HepG2 (cell line): ENCODE results near the gene KXD1. TPM values are rescaled to one million over a fixed set of nuclear protein-coding genes. Genes with fewer than 3 reads are reported as not detected.
A peak's percentile ranks its signal among the peaks of the same experiment; 100 is the strongest.

Experiments
- AKAP8 ChIP-seq: sonication (generic); formaldehyde crosslinking; IDR thresholded peaks from 2 replicates; pipeline ENCODE4 v1.5.1; 2020; ENCODE audit warnings: mild to moderate bottlenecking, missing genetic modification reagents
- DNMT3B ChIP-seq: conservative IDR thresholded peaks from 2 replicates; pipeline ENCODE4 v1.6.1; 2016; ENCODE audit warnings: missing biosample characterization, control low read depth
- ELF1 ChIP-seq: sonication (generic); formaldehyde crosslinking; IDR thresholded peaks from 2 replicates; pipeline ENCODE4 v1.4.0; 2020; ENCODE audit warnings: missing genetic modification reagents
- ELF3 ChIP-seq: IDR thresholded peaks from 2 replicates; pipeline ENCODE4 v1.6.1; 2016; ENCODE audit warnings: missing genetic modification reagents, missing compliant biosample characterization
- HNF4A ChIP-seq: sonication (generic); formaldehyde crosslinking; IDR thresholded peaks from 2 replicates; pipeline ENCODE4 v1.4.0; 2020; ENCODE audit warnings: missing genetic modification reagents
- HOXA5 ChIP-seq: sonication (generic); formaldehyde crosslinking; IDR thresholded peaks from 2 replicates; pipeline ENCODE4 v1.4.0; 2020; ENCODE audit warnings: missing genetic modification reagents
- JUND ChIP-seq: sonication (generic); formaldehyde crosslinking; IDR thresholded peaks from 2 replicates; pipeline ENCODE4 v1.8.0; 2022; ENCODE audit warnings: mild to moderate bottlenecking, missing genetic modification reagents
- KDM5A ChIP-seq: fragments of 200-600 bp; sonication (generic); IDR thresholded peaks from 2 replicates; pipeline ENCODE4 v1.7.0; 2018; ENCODE audit warnings: antibody characterized with exemption, mild to moderate bottlenecking, low read length, borderline replicate concordance
- MTF2 ChIP-seq: sonication (generic); formaldehyde crosslinking; IDR thresholded peaks from 2 replicates; pipeline ENCODE4 v1.5.0; 2020; ENCODE audit warnings: missing genetic modification reagents, borderline replicate concordance
- NBN ChIP-seq: fragments of 450-650 bp; conservative IDR thresholded peaks from 2 replicates; pipeline ENCODE4 v1.6.1; 2017
- ONECUT2 ChIP-seq: sonication (generic); formaldehyde crosslinking; IDR thresholded peaks from 2 replicates; pipeline ENCODE4 v1.4.0; 2020; ENCODE audit warnings: missing genetic modification reagents
- RFX1 ChIP-seq: fragments of 450-650 bp; IDR thresholded peaks from 2 replicates; pipeline ENCODE4 v1.6.1; 2017
- RXRB ChIP-seq: IDR thresholded peaks from 2 replicates; pipeline ENCODE4 v1.6.1; 2016; ENCODE audit warnings: borderline replicate concordance, missing genetic modification reagents, missing compliant biosample characterization
- SMARCC2 ChIP-seq: fragments of 450-650 bp; IDR thresholded peaks from 2 replicates; pipeline ENCODE4 v1.6.1; 2017; ENCODE audit warnings: antibody characterized with exemption, mild to moderate bottlenecking
- ZNF431 ChIP-seq: sonication (generic); formaldehyde crosslinking; IDR thresholded peaks from 2 replicates; pipeline ENCODE4 v1.9.0; 2022; ENCODE audit warnings: missing genetic modification reagents, low read depth, mild to moderate bottlenecking, borderline replicate concordance
- ZNF460 ChIP-seq: sonication (generic); formaldehyde crosslinking; IDR thresholded peaks from 2 replicates; pipeline ENCODE4 v1.5.1; 2020; ENCODE audit warnings: missing genetic modification reagents, mild to moderate bottlenecking, borderline replicate concordance
- polyA plus RNA-seq, 8 experiments: library from polyadenylated mRNA; depleted of rRNA in 3 of 8; stranded (reverse) in 7 of 8; unstranded in 1 of 8; fragments of >200 nt; fragmentation: Illumina TruSeq in 4 of 8; extraction: Trizol in 4 of 8; gene quantifications; 2 replicates each; pipeline versions ENCODE4 v1.2.1 to v1.2.3, GENCODE V29; 2011 to 2016; ENCODE audit warnings: low read depth in 4 of 8, missing spikeins in 1 of 8, mixed read lengths in 1 of 8; ENCODE audit not compliant: insufficient read depth in 1 of 8
- total RNA-seq, 5 experiments: library from RNA; depleted of rRNA; stranded (reverse); fragments of >200 nt; fragmentation: Illumina TruSeq; extraction: Trizol; gene quantifications; 2 replicates each; pipeline ENCODE4 v1.2.3, GENCODE V29; 2016; ENCODE audit warnings: low read depth in 1 of 5
- TF ChIP-seq, protein P1 (sequence below): sonication (generic); formaldehyde crosslinking; IDR thresholded peaks from 2 replicates; pipeline ENCODE4 v1.8.0; 2022; ENCODE audit warnings: mild to moderate bottlenecking, missing genetic modification reagents, moderate library complexity
- TF ChIP-seq, protein P2 (sequence below), 2 experiments: sonication (generic) in 1 of 2; formaldehyde crosslinking in 1 of 2; IDR thresholded peaks; 2 replicates each; pipeline versions ENCODE4 v1.4.0 to v1.6.1; 2016 to 2020; ENCODE audit warnings: borderline replicate concordance in 1 of 2, low read depth in 1 of 2, mild to moderate bottlenecking in 1 of 2, missing genetic modification reagents in 1 of 2
- TF ChIP-seq, protein P3 (sequence below): sonication (generic); formaldehyde crosslinking; conservative IDR thresholded peaks from 2 replicates; pipeline ENCODE4 v1.8.1; 2023; ENCODE audit warnings: missing genetic modification reagents
- TF ChIP-seq, protein P4 (sequence below): fragments of 450-650 bp; IDR thresholded peaks from 2 replicates; pipeline ENCODE4 v1.6.1; 2016

KXD1 gene
- total and polyA plus RNA-seq, 2 of the 13 experiments (the other 11 are each of a cell fraction or from before 2014, with no cell fraction given), result 44.6 to 143 TPM

DNA sequence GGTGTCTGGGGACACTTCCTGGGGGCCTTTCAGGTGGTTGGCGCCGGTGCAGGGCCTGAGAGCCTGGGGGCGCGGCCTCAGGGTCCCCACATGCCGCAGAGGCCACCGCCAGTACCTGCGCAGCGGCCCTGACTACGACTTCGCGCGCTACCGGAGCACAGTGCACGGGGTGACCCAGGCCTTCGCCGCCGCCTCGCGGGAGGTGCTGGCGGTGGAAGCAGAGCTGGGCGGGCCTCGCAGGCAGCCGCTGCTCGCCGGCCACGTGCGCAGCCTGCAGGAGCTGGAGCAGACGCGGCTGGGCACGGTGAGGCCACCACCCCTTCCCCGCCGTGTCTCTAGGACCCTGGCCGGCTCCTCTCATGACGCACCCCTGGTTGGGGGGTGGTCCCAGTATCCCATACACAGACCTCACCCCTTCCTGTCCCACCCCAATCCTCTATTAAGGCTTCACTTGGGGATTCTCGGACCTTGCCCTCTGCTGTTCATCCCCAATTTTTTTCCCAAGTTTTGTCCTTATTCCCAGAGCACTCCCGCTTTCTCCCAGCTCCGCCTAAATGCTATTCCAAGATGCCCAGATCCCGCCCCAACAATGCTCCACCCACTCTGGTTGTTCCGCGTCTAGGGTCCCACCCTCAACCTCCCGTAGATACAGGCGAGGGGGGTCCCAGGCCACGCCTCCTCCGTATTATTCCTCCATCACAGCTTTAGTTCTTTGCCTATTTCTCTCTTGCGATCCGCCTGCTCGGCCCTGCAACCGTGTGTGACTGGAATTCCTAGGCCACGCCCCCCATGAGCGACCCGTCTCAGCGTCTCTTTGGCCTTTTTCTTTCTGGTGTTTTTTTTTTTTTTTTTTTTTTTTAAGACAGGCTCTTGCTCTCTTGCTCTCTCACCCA, 32.0 kb downstream of the KXD1 start (continued):
- TF ChIP-seq, protein P1, sequence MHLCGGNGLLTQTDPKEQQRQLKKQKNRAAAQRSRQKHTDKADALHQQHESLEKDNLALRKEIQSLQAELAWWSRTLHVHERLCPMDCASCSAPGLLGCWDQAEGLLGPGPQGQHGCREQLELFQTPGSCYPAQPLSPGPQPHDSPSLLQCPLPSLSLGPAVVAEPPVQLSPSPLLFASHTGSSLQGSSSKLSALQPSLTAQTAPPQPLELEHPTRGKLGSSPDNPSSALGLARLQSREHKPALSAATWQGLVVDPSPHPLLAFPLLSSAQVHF (CRISPR knock-in tag), result no peak
- TF ChIP-seq ELF1 (CRISPR knock-in tag), result no peak
- TF ChIP-seq SMARCC2, result no peak
- TF ChIP-seq NBN, result no peak
- TF ChIP-seq ZNF460, result no peak
- TF ChIP-seq, protein P2, sequence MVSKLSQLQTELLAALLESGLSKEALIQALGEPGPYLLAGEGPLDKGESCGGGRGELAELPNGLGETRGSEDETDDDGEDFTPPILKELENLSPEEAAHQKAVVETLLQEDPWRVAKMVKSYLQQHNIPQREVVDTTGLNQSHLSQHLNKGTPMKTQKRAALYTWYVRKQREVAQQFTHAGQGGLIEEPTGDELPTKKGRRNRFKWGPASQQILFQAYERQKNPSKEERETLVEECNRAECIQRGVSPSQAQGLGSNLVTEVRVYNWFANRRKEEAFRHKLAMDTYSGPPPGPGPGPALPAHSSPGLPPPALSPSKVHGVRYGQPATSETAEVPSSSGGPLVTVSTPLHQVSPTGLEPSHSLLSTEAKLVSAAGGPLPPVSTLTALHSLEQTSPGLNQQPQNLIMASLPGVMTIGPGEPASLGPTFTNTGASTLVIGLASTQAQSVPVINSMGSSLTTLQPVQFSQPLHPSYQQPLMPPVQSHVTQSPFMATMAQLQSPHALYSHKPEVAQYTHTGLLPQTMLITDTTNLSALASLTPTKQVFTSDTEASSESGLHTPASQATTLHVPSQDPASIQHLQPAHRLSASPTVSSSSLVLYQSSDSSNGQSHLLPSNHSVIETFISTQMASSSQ (IDR thresholded peaks at IDR 0.05; ENCODE audit: low read depth), result no peak
- TF ChIP-seq, protein P2 (CRISPR knock-in tag; IDR thresholded peaks at IDR 0.05; ENCODE audit: borderline replicate concordance), result no peak; the same call in 1 of the 2 replicates
- TF ChIP-seq RFX1, result no peak
- peak; percentile 94; the same call in 1 of the 2 replicates for TF ChIP-seq HOXA5 (CRISPR knock-in tag)
- no peak for TF ChIP-seq KDM5A
- TF ChIP-seq ONECUT2, result no peak; the same call in 1 of the 2 replicates
- no peak for TF ChIP-seq MTF2
- 0 out of 2 replicates have a peak, but pooled peaks have one; percentile 64 for TF ChIP-seq ZNF431
- TF ChIP-seq ELF3, result peak; percentile 53; the same call in 1 of the 2 replicates
- TF ChIP-seq, protein P3, sequence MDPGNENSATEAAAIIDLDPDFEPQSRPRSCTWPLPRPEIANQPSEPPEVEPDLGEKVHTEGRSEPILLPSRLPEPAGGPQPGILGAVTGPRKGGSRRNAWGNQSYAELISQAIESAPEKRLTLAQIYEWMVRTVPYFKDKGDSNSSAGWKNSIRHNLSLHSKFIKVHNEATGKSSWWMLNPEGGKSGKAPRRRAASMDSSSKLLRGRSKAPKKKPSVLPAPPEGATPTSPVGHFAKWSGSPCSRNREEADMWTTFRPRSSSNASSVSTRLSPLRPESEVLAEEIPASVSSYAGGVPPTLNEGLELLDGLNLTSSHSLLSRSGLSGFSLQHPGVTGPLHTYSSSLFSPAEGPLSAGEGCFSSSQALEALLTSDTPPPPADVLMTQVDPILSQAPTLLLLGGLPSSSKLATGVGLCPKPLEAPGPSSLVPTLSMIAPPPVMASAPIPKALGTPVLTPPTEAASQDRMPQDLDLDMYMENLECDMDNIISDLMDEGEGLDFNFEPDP (CRISPR knock-in tag), result 0 out of 2 replicates have a peak, but pooled peaks have one; percentile 85
- TF ChIP-seq AKAP8, result peak; percentile 98
- TF ChIP-seq JUND, result peak; percentile 71; the same call in 1 of the 2 replicates
- no peak for TF ChIP-seq DNMT3B (CRISPR knock-in tag)
- TF ChIP-seq, protein P4, sequence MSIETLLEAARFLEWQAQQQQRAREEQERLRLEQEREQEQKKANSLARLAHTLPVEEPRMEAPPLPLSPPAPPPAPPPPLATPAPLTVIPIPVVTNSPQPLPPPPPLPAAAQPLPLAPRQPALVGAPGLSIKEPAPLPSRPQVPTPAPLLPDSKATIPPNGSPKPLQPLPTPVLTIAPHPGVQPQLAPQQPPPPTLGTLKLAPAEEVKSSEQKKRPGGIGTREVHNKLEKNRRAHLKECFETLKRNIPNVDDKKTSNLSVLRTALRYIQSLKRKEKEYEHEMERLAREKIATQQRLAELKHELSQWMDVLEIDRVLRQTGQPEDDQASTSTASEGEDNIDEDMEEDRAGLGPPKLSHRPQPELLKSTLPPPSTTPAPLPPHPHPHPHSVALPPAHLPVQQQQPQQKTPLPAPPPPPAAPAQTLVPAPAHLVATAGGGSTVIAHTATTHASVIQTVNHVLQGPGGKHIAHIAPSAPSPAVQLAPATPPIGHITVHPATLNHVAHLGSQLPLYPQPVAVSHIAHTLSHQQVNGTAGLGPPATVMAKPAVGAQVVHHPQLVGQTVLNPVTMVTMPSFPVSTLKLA, result peak; percentile 46; the same call in 1 of the 2 replicates
- peak; percentile 50; the same call in 1 of the 2 replicates for TF ChIP-seq RXRB (CRISPR knock-in tag)
- 0 out of 2 replicates have a peak, but pooled peaks have one; percentile 27 for TF ChIP-seq HNF4A
